ENCODE results near the gene TMEM43.

The TMEM43 gene

GRCh38 chr3:14152963-14153355, 28.1 kb downstream of the TMEM43 start:
- no peak overlapping the region for H3K9ac ChIP-seq (ENCODE audit: low read depth, low read length)
- DNase-seq (no peak), ATAC-seq (ENCODE audit: insufficient read depth, low read depth) (no peak)
- no peak overlapping the region for H3K4me3 ChIP-seq (ENCODE audit: low read depth in 1 of 2, low read length in 2 of 2)
- no peaks in the 10 kb centered on the region for H3K9me3 ChIP-seq (ENCODE audit: insufficient read depth, low read length, severe bottlenecking)
- no peak overlapping the region for H3K4me2 ChIP-seq (ENCODE audit: insufficient read depth, low read length)
- no peaks in the 10 kb centered on the region for H3K4me1 ChIP-seq (ENCODE audit: insufficient read depth, low read length)
- no peaks in the 10 kb centered on the region for H3K79me2 ChIP-seq (ENCODE audit: insufficient read depth, low read length)
- peaks cover 60% of the 10 kb centered on the region for H3K36me3 ChIP-seq (ENCODE audit: insufficient read depth, low read length)
- H3K27ac ChIP-seq (ENCODE audit: low read length) = no peak overlapping the region
- peaks cover 3% of the 10 kb centered on the region; the same call in 1 of the 2 replicates for H4K20me1 ChIP-seq (ENCODE audit: insufficient read depth, low read length)
- H2AFZ ChIP-seq (ENCODE audit: low read depth, low read length) = no peak overlapping the region
- TF ChIP-seq CTCF (IDR thresholded peaks at IDR 0.05; ENCODE audit: borderline replicate concordance, extremely low read depth, low read length, poor library complexity, severe bottlenecking) (no peak), EZH2 (IDR thresholded peaks at IDR 0.05; ENCODE audit: borderline replicate concordance, low read depth, low read length, severe bottlenecking) (no peak)
- no peaks in the 10 kb centered on the region for H3K27me3 ChIP-seq (ENCODE audit: insufficient read depth, low read length, poor library complexity)

- Histone ChIP-seq H3K4me2 (ENCODE audit: insufficient read depth, low read length) (no peak overlapping the region), H3K9ac (ENCODE audit: low read depth, low read length) (no peak overlapping the region), H4K20me1 (ENCODE audit: insufficient read depth, low read length) (peaks cover 3% of the 10 kb centered on the region; the same call in 1 of the 2 replicates), H3K79me2 (ENCODE audit: insufficient read depth, low read length) (no peaks in the 10 kb centered on the region), H3K36me3 (ENCODE audit: insufficient read depth, low read length) (peaks cover 61% of the 10 kb centered on the region), H2AFZ (ENCODE audit: low read depth, low read length) (no peak overlapping the region), H3K27ac (ENCODE audit: low read length) (no peak overlapping the region), H3K27me3 (ENCODE audit: insufficient read depth, low read length, poor library complexity) (no peaks in the 10 kb centered on the region), H3K9me3 (ENCODE audit: insufficient read depth, low read length, severe bottlenecking) (no peaks in the 10 kb centered on the region), H3K4me3 (ENCODE audit: low read depth in 1 of 2, low read length in 2 of 2) (no peak overlapping the region), H3K4me1 (ENCODE audit: insufficient read depth, low read length) (no peaks in the 10 kb centered on the region)
- DNase-seq = no peak
- TF ChIP-seq CTCF (IDR thresholded peaks at IDR 0.05; ENCODE audit: borderline replicate concordance, extremely low read depth, low read length, poor library complexity, severe bottlenecking) (no peak), EZH2 (IDR thresholded peaks at IDR 0.05; ENCODE audit: borderline replicate concordance, low read depth, low read length, severe bottlenecking) (no peak)
- ATAC-seq (ENCODE audit: insufficient read depth, low read depth) = no peak
These were observed 28.8 kb downstream of the TMEM43 start for GRCh38 chr3:14153663-14154062.

GRCh38 chr3:14154276-14154675, 29.4 kb downstream of the TMEM43 start:
- H3K79me2 ChIP-seq (ENCODE audit: insufficient read depth, low read length) = no peaks in the 10 kb centered on the region
- H3K9ac ChIP-seq (ENCODE audit: low read depth, low read length) = no peak overlapping the region
- H4K20me1 ChIP-seq (ENCODE audit: insufficient read depth, low read length) = peaks cover 3% of the 10 kb centered on the region; the same call in 1 of the 2 replicates
- ATAC-seq (ENCODE audit: insufficient read depth, low read depth) (no peak), DNase-seq (no peak)
- H3K27ac ChIP-seq (ENCODE audit: low read length) = no peak overlapping the region
- no peaks in the 10 kb centered on the region for H3K27me3 ChIP-seq (ENCODE audit: insufficient read depth, low read length, poor library complexity)
- peaks cover 67% of the 10 kb centered on the region for H3K36me3 ChIP-seq (ENCODE audit: insufficient read depth, low read length)
- H2AFZ ChIP-seq (ENCODE audit: low read depth, low read length) = no peak overlapping the region
- TF ChIP-seq CTCF (IDR thresholded peaks at IDR 0.05; ENCODE audit: borderline replicate concordance, extremely low read depth, low read length, poor library complexity, severe bottlenecking) (no peak), EZH2 (IDR thresholded peaks at IDR 0.05; ENCODE audit: borderline replicate concordance, low read depth, low read length, severe bottlenecking) (no peak)
- no peak overlapping the region for H3K4me2 ChIP-seq (ENCODE audit: insufficient read depth, low read length)
- no peaks in the 10 kb centered on the region for H3K9me3 ChIP-seq (ENCODE audit: insufficient read depth, low read length, severe bottlenecking)
- no peaks in the 10 kb centered on the region for H3K4me1 ChIP-seq (ENCODE audit: insufficient read depth, low read length)
- no peak overlapping the region for H3K4me3 ChIP-seq (ENCODE audit: low read depth in 1 of 2, low read length in 2 of 2)
